Osteoblast (primary cell): Measurements from ENCODE around the gene MFAP1. TPM values are rescaled to one million over a fixed set of nuclear protein-coding genes. Genes with fewer than 3 reads are reported as not detected.

Source experiments
- DNase-seq: peaks from one replicate; pipeline ENCODE4 v3.0.0; 2011; ENCODE audit warnings: low spot score, mixed read lengths; ENCODE audit not compliant: insufficient read length; ENCODE audit errors: missing footprints
- H2AFZ ChIP-seq: 2 replicates; pipeline ENCODE4 v1.6.0; 2011; ENCODE audit warnings: mild to moderate bottlenecking, low read length
- H3K27ac ChIP-seq: 2 replicates; pipeline ENCODE4 v1.5.1; 2011; ENCODE audit warnings: mild to moderate bottlenecking, low read depth, low read length, moderate library complexity
- H3K27me3 ChIP-seq: 2 replicates; pipeline ENCODE4 v1.6.0; 2012; ENCODE audit warnings: mild to moderate bottlenecking, control low read depth, inconsistent platforms, low read length, moderate library complexity; ENCODE audit not compliant: insufficient read depth
- H3K36me3 ChIP-seq: 2 replicates; pipeline ENCODE4 v1.5.1; 2011; ENCODE audit warnings: mild to moderate bottlenecking, low read length, control low read depth, moderate library complexity; ENCODE audit not compliant: insufficient read depth
- H3K4me1 ChIP-seq: 2 replicates; pipeline ENCODE4 v1.5.1; 2011; ENCODE audit warnings: mild to moderate bottlenecking, low read length, control low read depth, moderate library complexity; ENCODE audit not compliant: insufficient read depth
- H3K4me2 ChIP-seq: 2 replicates; pipeline ENCODE4 v1.6.0; 2011; ENCODE audit warnings: mild to moderate bottlenecking, low read length; ENCODE audit not compliant: insufficient read depth
- H3K4me3 ChIP-seq: fragments of 200-600 bp; sonication (generic); 3 replicates; pipeline ENCODE4 v1.5.1; 2012; ENCODE audit warnings: mild to moderate bottlenecking, low read length, inconsistent platforms; ENCODE audit not compliant: insufficient read depth
- H3K79me2 ChIP-seq: 2 replicates; pipeline ENCODE4 v1.6.0; 2012; ENCODE audit warnings: mild to moderate bottlenecking, low read length, control low read depth, inconsistent platforms; ENCODE audit not compliant: insufficient read depth
- H3K9me3 ChIP-seq: 2 replicates; pipeline ENCODE4 v1.5.1; 2011; ENCODE audit warnings: low read depth, low read length, control low read depth
- H4K20me1 ChIP-seq: 2 replicates; pipeline ENCODE4 v1.6.0; 2012; ENCODE audit warnings: mild to moderate bottlenecking, low read length, control low read depth; ENCODE audit not compliant: insufficient read depth
- CTCF ChIP-seq: IDR thresholded peaks from 2 replicates; pipeline ENCODE4 v1.5.1; 2011; ENCODE audit warnings: mild to moderate bottlenecking, low read depth, low read length, moderate library complexity; ENCODE audit errors: extremely low read depth
- total RNA-seq: library from RNA; depleted of rRNA; stranded (reverse); fragments of >200 nt; gene quantifications from 2 replicates; pipeline ENCODE4 v1.2.3, GENCODE V29; 2012

Gene MFAP1
- total RNA-seq, 1 donor, result 16.6 TPM

- TF ChIP-seq CTCF, result peak; percentile 76
- Histone ChIP-seq H3K27ac (peak overlapping the region; percentile 44), H3K4me2 (peak overlapping the region; percentile 81), H3K79me2 (no peaks in the 10 kb centered on the region), H3K4me1 (peaks cover 8% of the 10 kb centered on the region), H3K36me3 (peaks cover 20% of the 10 kb centered on the region), H4K20me1 (peaks cover 8% of the 10 kb centered on the region), H3K9me3 (no peaks in the 10 kb centered on the region), H2AFZ (peak overlapping the region; percentile 73), H3K4me3 (peak overlapping the region; percentile 92), H3K27me3 (no peaks in the 10 kb centered on the region)
- peak; percentile 80 for DNase-seq
Observed at GRCh38 chr15:43777267-43777914, 47.1 kb downstream of the MFAP1 start.

GRCh38 chr15:43776718-43777266 lies 47.7 kb downstream of the MFAP1 start, which contains the start of gene ELL3:
Gene ELL3 (minus strand): TSS chr15:43776966. CDS start chr15:43776901, 65 bp downstream.
- DNase-seq, result peak; percentile 91
- peak within 1 kb of the TSS; percentile 92 for H3K4me3 ChIP-seq
- TF ChIP-seq CTCF, result no peak

GRCh38 chr15:43776101-43776717 lies 48.3 kb downstream of the MFAP1 start:
- H3K79me2 ChIP-seq, result no peaks in the 10 kb centered on the region
- H3K27ac ChIP-seq, result no peak overlapping the region
- no peaks in the 10 kb centered on the region for H3K9me3 ChIP-seq
- H3K27me3 ChIP-seq, result no peaks in the 10 kb centered on the region
- peaks cover 32% of the 10 kb centered on the region for H3K36me3 ChIP-seq
- DNase-seq, result no peak
- H3K4me2 ChIP-seq, result peak overlapping the region; percentile 81
- peaks cover 8% of the 10 kb centered on the region for H4K20me1 ChIP-seq
- H2AFZ ChIP-seq, result no peak overlapping the region
- H3K4me1 ChIP-seq, result peaks cover 8% of the 10 kb centered on the region
- TF ChIP-seq CTCF, result no peak
- H3K4me3 ChIP-seq, result peak overlapping the region; percentile 92

More at GRCh38 chr15:43776718-43777266, 47.7 kb downstream of the MFAP1 start, which contains the start of gene ELL3:
- peaks cover 8% of the 10 kb centered on the region for H4K20me1 ChIP-seq
- H3K36me3 ChIP-seq, result peaks cover 26% of the 10 kb centered on the region
- peak within 1 kb of the TSS; percentile 81 for H3K4me2 ChIP-seq
- peak within 1 kb of the TSS; percentile 73 for H2AFZ ChIP-seq
- no peaks in the 10 kb centered on the region for H3K9me3 ChIP-seq
- H3K27me3 ChIP-seq, result no peaks in the 10 kb centered on the region
- H3K4me1 ChIP-seq, result peaks cover 8% of the 10 kb centered on the region
- H3K27ac ChIP-seq, result peak within 1 kb of the TSS; percentile 44
- H3K79me2 ChIP-seq, result no peaks in the 10 kb centered on the region

GRCh38 chr15:43775411-43775965 lies 49.0 kb downstream of the MFAP1 start:
- Histone ChIP-seq H3K27me3 (no peaks in the 10 kb centered on the region), H2AFZ (no peak overlapping the region), H3K9me3 (no peaks in the 10 kb centered on the region), H3K79me2 (no peaks in the 10 kb centered on the region), H3K4me1 (peaks cover 8% of the 10 kb centered on the region), H3K4me3 (no peak overlapping the region), H4K20me1 (peaks cover 8% of the 10 kb centered on the region), H3K27ac (no peak overlapping the region), H3K36me3 (peaks cover 40% of the 10 kb centered on the region), H3K4me2 (no peak overlapping the region)
- DNase-seq, result peak; percentile 51
- TF ChIP-seq CTCF, result peak; percentile 39
